SW 1271 (cell line): ENCODE data around the gene SCN2B.

Experiments used
- DNase-seq, 2 experiments: peaks; one replicate each; lab custom pipeline; 2025; lab: John Stamatoyannopoulos, UW

Gene SCN2B, protein sequence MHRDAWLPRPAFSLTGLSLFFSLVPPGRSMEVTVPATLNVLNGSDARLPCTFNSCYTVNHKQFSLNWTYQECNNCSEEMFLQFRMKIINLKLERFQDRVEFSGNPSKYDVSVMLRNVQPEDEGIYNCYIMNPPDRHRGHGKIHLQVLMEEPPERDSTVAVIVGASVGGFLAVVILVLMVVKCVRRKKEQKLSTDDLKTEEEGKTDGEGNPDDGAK

DNA sequence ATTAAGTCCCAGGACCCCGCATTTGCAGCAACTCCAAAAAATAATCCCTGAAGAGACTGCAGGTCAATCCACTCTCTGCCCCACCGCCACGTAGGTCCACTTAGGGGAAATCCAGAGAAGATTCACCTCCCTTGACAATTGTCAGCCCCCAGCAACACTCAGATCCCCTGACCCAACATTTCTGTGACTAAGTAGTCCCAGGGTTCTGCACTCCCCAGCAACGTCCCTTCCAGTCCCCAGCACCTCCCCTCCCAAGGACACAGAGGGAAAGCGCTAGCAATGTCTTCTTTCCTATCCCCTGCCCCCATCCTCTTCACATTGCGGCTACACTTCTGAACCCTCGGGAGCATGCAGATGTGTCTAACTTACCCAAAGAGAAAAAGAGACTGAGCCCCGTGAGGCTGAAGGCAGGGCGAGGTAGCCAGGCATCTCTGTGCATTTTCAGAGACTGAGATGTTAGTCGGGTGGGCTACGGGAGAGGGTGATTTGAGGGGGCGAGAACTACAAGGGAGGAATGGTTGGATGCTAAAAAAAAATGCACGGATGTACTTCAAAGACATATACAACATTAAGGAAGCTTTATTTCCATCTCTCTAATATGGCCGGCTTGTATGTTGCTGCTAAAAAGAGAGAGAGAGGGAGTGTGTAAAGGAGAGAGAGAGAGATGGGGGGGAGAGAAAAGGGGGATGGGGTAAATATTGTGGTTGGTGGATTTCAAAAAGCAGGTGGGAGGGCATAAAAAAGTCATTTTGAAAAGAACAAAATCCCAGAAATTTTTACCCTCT is at the start of gene SCN2B:
Gene SCN2B (minus strand): TSS at position 647 of the 785 bp plus-strand sequence. CDS start 208 bp downstream, at position 439.
- DNase-seq: no peak

DNA sequence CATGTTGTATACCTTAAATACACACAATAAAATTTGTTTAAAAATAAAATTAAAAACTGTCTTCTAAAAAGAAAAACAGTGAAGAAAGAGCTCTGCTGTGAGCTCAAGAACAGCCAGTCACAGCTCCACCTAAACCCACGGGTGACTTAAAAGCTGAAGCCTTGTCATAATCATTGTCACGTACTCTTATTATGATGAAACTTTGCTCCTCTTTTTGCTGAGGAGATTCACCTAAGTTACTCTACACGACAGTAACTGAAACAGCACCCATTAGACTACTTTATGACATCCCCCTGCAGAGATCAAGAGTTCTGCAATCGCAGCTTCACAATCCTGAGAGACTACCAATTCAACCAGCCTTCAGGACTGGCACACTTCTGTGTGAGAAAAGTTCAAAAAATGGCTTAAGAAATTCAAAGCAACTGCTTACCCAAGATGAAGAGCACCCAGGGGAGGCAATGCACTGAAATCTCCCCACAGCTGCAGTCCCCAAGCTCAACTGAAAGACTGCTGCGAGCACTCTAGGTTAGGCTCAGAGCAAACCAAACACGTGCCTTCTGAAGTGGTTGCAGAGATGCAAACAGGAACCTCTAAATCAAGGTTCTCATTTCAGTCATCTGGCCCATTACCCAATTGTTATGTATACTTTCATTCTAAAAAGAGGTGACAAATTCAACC is 48.2 kb upstream of the SCN2B start, which contains the start of gene JAML:
Gene JAML (minus strand): TSS at position 501 of the 678 bp plus-strand sequence. CDS start 10,145 bp downstream, outside the sequence.
- no peak for DNase-seq

DNA sequence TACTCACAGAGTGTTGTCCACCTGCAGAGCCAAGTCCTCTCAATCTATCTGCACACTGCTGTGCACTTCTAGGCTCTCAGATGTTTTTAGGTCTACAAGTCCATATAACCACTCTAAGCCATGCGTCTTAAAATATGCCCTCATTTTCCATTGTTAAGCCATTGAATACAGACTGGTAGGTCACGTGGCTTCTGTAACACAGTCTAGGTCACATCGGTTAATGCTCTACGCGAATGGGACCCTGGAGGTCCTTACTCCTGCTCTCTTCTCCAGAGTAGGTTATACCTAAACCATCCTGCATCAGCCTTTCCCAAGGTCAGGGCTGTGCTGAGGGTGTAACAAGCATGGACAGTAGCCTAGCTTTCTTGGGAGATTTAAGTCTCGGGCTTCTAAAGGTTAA is 47.6 kb upstream of the SCN2B start:
- DNase-seq: no peak

DNA sequence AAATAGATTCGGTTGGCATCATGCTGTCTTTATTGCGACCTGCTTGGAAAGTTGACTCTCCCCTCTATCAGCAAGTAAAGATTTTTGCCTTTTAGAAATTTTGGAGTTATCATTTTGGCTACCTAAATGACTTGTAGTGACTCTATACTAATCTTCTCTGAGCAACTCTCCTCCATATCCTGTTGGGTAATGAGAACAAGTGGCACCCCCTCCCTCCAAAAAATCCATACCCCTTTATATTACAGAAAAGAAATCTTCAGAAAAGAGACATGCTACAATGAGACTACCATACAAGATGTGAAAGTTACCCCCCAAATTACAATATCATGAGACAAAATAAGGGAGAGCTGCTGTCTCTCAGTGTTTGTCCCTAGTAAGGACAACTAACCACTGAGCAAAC is 47.1 kb upstream of the SCN2B start:
- no peak for DNase-seq

DNA sequence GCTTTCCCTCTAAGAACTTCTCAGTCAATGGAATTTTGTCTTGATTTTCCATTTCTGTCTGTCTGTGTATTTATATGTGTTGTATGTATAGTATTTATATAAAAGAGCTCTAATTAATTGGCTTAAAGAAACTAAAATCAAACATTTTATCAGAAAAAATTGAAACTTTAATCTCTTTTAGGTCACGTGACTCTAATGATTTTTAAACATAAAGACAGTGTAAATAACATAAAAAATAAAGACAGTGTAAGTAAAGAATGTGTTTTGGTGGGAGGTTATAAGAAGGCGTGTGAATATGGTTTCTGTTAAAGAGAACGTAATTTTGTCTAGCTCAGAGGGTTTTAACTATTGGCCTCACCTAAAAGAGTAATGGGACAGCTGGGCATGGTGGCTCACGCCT is 46.0 kb upstream of the SCN2B start:
- no peak for DNase-seq

DNA sequence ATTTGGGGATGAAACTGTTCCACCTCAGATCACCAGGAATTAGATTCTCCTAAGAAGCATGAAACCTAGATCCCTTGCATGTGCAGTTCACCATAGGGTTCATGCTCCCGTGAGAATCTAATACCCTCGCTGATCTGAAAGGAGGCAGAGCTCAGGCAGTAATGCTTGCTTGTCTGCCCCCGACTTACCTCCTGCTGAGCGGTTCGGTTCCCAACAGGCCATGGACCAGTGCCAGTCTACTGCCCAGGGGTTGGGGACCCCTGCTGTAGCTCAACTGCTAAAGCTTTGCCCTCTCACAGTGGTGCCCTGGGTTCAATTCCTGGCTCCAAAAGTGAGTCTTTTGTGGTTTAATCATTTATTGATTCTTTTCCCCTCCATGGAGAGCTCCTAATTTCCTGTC is 45.0 kb upstream of the SCN2B start:
- no peak for DNase-seq

DNA sequence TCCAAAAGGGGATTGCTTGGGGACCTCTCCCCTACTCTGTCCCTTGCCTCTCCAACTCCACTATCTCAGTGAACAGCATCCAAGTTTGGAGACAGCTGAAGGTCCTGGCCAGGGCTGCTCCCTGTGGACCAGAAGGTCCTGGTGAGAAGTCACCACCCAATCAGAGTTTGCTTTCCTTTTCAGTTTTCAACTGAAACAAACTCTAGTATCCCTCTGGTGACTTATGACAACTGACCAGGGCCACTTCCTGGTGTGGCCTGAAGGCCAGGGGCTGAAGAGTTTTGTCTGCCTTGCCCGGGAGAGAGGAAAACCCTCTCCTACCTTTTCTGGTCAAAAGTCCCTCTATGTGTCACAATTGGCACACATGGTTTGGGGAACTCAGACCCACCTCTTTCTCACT is 43.3 kb upstream of the SCN2B start:
- no peak for DNase-seq

DNA sequence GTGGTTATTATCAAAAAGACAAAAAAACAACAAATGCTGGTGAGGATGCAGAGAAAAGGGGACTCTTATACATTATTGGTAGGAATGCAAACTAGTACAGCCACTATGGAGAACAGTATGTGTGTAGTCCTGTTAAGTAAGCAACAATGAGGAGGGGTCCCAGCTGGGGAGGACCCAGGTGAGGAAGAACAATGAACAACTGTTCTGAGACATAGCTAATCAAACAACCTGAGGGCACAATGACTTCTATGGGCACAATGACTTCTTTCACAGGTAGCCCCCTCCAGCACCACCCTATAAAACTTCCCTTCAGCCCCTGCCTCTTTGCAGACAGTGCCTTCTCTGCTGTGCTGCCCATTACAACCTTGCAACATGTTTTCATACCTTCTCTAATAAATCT is 42.8 kb upstream of the SCN2B start:
- DNase-seq: no peak

DNA sequence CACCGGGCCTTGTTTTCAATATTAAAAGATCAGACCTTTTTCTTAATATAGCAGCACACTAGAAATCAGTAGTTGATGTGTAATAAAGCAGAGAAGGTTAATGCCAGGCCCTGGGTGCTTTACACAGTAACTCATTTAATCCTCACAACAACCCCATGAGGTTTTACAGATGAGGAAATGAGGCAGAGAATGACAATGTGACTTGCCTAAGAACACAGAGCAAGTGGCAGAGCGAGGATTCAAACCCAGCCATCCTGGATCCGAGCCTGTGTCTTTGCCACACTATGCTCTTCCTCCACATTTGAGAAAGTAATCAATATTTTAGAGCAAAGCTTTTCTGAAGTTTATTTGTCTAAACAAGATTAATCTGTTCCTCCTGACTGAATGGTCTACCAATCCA is 41.1 kb upstream of the SCN2B start:
- no peak for DNase-seq

DNA sequence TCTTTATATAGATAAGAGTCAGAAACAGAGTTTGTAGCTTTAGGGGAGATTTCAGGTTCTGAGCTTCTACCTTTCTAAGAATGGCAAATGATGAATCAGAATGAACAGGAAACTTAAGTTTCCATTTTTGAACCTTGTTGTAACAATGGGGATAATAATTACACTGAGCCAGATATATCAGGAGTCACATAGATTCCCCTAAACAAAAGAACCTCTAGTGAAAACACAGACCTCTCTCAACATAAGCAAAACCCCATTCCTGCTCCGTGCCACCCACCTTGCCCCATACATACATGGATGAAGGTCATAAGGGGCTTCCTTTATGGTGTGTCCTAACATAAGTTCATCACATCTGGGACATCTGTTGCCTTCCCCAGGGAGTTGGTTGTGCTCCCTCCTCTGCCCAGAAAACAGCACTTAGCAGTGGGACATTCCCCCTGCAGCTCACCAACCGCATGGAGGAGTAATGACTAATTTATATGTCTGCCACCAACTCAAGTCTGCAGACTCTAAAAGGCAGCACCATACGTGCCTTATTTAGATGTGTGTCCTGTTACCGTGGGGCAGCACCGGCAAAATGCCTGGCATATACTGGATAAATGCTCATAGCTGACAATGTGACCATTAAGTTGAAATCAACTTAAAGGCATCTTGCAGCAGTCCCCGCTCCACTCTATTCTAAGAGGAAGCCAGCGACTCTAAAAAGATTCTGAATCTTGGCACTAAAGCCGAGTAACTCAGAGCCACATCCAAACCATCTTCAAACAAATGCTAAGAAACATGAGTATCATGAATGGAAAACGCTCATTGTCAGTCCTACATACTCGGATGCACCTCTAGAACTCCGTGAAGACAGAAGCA is 40.4 kb upstream of the SCN2B start:
- DNase-seq: no peak

DNA sequence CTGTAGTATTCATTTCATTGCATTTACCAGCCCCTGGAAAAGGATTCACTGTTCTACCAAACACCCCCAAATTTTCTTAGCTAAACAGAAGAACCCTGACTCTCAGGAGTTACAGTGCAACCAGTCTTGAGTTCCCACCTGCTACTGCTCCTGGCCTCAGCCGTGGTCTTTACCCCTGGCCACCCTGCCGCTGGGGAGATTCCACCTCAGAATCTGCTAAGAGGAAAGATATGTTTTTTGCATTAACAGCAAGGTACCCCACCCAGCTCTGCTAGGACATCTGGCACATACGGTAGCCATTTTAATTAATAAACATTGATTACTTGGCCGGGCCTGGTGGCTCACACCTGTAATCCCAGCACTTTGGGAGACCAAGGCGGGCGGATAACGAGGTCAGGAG is 39.3 kb upstream of the SCN2B start:
- DNase-seq: no peak

DNA sequence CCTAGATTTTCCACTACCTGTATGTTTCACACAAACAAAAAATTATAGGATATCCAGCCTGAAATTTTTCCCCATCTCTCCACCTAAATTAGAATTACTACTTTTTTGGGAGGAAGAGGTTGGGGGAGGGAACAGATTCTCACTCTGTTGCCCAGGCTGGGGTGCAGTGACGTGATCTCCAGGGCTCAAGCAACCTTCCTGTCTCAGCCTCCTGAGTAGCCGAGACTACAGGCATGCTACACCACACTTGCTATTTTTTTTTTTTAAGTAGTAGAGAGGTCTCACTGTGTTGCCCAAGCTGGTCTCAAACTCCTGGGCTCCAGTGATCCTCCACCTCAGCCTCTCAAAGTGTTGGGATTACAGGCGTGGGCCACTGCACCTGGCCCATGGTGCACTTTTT is 38.8 kb upstream of the SCN2B start:
- DNase-seq: no peak

DNA sequence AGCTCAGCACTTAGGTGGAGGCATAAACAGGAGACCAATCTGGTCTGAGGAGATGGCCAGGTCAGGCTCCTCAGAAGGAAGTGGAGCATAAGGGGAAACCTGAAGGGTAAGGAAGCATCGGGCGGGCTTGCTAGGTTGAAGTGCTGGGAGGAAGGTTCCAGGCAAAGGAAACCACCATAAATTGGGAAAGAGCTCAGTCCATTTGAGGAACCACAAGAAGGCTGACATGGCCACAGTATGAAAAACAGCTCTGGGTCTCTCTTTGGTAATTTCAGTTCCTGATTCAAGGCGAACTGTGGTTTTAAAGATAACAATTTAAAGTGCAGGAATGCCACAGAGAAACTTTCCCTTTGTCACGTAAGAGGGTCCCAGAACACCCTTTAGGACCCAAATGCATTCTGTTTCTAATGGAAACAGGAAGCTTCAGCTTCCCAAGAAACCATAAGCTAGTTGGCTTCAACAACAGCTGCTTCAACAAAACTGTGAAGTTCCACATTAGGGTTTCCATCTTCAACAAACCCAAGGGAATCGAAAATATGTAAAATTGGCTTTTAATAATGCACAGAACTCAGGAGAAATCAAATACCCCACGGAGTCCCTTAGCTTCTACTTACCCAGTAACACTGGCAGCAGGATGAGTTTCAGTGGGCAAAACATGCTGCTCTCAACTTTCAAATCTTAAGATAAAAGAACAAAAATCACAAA is 37.9 kb upstream of the SCN2B start:
- no peak for DNase-seq

DNA sequence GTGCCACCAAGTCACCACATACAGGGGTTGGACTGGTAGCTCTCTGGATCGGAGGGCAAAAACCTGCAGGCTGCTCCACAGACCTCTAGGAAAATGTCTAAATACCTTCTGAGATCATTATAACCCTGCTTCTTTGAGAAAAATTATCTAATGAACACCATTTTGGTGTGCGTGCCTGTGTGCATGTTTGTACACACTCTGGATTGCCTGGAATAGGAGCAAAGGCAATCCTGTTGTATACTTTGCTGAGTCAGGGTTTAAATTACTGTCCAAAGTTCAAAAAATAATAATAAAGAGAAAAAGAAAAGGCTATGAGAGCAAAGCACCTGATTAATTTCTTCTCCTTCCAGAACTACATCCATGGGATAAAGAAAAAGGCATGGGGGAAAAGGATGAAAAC is 37.3 kb upstream of the SCN2B start:
- DNase-seq: no peak

DNA sequence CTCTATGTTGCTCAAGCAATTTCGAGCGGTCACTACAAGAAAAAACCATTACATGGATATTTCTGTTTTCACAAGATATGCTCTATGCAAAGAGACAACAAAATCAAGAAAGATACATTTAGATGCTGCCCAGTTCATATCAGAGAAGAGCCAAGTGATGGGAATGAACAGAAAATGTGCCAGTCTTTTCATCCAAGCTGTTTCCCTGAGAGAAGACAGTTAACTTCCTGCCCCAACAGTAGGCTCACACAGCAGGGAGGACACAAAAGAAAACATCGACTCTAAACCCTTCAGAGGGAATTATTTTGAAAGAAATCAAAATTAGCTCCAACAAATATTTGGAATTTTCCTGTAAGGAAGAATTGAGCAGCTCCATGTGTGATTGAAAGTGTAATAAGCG is 36.8 kb upstream of the SCN2B start:
- no peak for DNase-seq

DNA sequence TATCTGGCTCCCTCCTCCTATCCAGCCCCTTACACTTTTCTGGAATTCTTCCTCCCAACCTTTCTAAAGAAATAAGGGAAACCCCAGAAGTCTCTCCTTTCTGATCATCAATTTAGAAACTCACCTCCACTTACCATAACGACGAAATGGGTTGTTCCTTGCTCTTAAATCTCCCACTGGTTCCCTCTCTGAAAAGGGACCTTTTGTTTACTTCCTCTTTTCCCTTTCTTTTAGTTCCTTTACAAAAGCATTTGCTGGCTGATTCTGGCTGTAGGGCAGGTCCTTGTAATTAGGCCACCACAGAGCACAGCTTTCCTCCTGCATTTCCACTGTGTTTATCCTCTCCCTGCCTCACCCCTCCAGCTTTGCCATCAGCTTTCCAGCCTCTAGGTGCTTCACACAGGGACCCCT is 36.3 kb upstream of the SCN2B start:
- DNase-seq: no peak

DNA sequence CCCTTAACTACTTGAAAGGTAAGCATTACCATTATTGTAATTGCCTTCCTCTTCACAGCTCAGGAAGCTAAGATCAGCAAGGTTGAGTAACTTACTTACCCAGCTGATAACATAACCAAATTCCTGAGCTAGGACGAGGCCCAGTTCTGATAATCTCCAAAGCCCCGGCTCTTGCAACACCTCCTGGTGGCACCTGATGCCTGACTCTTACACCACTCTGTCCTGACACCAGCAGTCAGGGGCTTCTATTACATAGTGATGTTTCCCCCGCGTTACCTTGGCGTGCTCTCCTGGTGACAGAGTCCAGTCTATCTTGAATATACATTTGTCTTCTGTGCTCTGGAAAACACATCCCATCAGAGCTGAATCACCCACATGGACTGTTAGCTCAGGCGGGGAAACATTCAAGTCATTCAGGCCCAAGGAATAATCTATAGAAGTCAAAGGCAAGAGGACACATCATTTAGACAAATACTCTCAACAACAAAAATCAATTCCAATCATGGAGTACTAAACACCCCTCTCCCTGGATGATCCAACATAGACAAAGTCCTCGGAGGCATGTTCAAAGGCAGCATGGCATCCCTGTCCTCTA is 35.8 kb upstream of the SCN2B start:
- no peak for DNase-seq

DNA sequence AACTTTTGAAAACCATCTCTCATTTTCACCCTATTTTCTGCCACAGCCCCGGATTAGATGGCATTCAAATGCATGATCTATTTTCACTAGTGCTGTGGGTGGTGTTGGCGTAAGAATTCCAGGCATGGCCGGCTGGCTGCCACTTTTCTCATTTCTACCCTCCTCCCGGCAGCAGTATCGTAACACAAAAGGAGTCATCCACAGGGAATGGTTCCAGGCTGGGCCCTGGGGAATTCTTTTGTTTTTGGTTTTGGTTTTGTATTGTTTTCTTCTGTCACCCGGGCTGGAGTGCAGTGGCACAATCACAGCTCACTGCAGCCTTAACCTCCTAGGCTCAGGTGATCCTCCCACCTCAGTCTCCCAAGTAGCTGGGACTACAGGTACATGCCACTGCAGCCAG is 34.6 kb upstream of the SCN2B start:
- no peak for DNase-seq

DNA sequence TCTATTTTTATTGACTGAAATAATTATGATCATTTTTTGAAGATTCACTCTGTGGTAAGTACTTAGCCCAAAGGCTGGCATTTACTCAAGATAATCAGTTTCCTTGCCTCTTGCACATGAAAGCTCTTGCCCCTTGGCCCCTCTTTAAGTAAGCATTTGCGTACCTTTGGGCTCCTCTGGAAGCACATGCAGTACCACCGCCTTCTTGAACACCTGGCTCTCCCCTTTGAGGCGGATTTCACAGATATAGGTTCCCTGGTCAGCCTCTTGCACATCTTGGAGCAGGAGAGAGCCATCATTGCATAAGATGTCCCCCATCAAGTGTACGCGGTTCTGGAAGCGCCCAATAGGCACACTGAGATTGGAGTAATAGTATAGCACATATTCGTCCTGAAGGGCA is 33.9 kb upstream of the SCN2B start:
- DNase-seq: no peak

DNA sequence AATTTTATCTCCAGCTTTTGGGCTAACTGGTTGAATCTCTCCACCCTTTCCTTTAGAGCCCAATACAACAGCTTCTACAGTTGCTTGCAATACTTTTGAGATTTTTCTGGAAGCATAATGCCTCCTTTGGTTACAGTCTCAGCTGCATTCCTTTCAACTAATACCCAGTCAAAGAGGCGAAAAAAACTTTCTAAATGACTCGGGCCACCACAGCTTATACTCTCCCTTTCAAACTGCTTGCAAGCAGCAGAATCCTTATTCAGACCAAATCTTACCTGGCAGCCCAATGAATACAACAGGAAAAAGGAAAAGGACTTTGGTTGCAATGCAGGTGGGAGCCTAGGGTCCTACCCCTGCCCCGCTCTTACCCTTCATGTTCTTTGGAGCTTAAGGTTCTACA is 32.6 kb upstream of the SCN2B start:
- DNase-seq: no peak

DNA sequence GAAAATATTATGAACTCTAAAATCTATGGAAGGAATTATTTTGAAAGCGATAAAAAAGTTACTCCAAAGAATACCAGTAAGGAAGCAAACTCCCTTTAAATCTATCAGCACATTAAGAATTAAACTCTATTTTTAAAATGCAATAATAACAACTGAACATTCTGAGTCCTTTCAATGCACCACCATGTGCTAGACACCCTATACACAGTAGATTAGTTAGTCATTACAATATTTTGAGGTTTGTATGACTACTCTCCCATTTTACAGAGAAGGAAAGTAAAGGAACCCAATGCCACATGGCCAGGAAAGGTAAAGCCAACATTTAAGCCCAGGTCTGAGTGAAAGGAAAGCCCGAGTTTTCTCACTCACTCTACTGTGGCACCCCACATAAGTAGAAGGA is 30.6 kb upstream of the SCN2B start:
- no peak for DNase-seq
